Gastrocnemius medialis (tissue), 4 donors: Measurements from ENCODE around the gene KDM2B. TPM values are rescaled to one million over a fixed set of nuclear protein-coding genes. Genes with fewer than 3 reads are reported as not detected.

Experiments used
- ATAC-seq, 2 donors: fragments of 150-250 bp; one replicate each; pipeline ENCODE4 v1.9.1; 2016
- DNase-seq, 2 donors: peaks; one replicate each; pipeline ENCODE4 v3.0.0-alpha.2; 2019
- H3K27ac ChIP-seq, 4 donors: fragments of 200-600 bp; sonication (generic); 1 replicate in 1 of 4; 2 replicates in 3 of 4; pipeline ENCODE4 v1.5.1; 2016 to 2018; ENCODE audit warnings: mild to moderate bottlenecking in 2 of 4, moderate library complexity in 1 of 4
- H3K27me3 ChIP-seq, 3 donors: fragments of 200-600 bp; sonication (generic) in 2 of 3; 1 replicate in 1 of 3; 2 replicates in 2 of 3; pipeline versions ENCODE4 v1.5.1 to v1.6.0; 2016 to 2019; ENCODE audit warnings: mild to moderate bottlenecking in 1 of 3, moderate library complexity in 1 of 3
- H3K36me3 ChIP-seq, 2 donors: fragments of 200-600 bp; sonication (generic) in 1 of 2; one replicate each; pipeline ENCODE4 v1.5.1; 2017 to 2018
- H3K4me1 ChIP-seq, 2 donors: fragments of 200-600 bp; sonication (generic) in 1 of 2; one replicate each; pipeline ENCODE4 v1.5.1; 2016 to 2017; ENCODE audit warnings: mild to moderate bottlenecking in 2 of 2
- H3K4me3 ChIP-seq, 4 donors: fragments of 200-600 bp; sonication (generic) in 3 of 4; 1 replicate in 1 of 4; 2 replicates in 3 of 4; pipeline ENCODE4 v1.5.1; 2016 to 2019; ENCODE audit warnings: mild to moderate bottlenecking in 2 of 4
- H3K9me3 ChIP-seq, 3 donors: fragments of 200-600 bp; sonication (generic) in 2 of 3; 1 replicate in 1 of 3; 2 replicates in 2 of 3; pipeline ENCODE4 v1.5.1; 2016 to 2019
- CTCF ChIP-seq, 5 experiments: fragments of 450-650 bp in 3 of 5; fragments of 200-600 bp in 2 of 5; sonication (generic) in 2 of 5; IDR thresholded peaks in 4 of 5; conservative IDR thresholded peaks in 1 of 5; 1 replicate in 4 of 5; 2 replicates in 1 of 5; pipeline ENCODE4 v1.5.1; 2016 to 2019; ENCODE audit warnings: antibody characterized with exemption in 5 of 5, mild to moderate bottlenecking in 3 of 5, moderate library complexity in 3 of 5
- POLR2A ChIP-seq, 2 donors: fragments of 450-650 bp; IDR thresholded peaks; one replicate each; pipeline ENCODE4 v1.6.1; 2017; ENCODE audit warnings: antibody characterized with exemption in 2 of 2, mild to moderate bottlenecking in 2 of 2, moderate library complexity in 2 of 2
- in situ Hi-C, 4 donors: fragments of 200-750 bp; cut with MboI; loops; one replicate each; pipeline versions ENCODE4 v1.15.0 to v1.8.0; 2017; ENCODE audit warnings: low sequenced_read_pairs in 4 of 4
- intact Hi-C: fragments of 100-400 bp; cut with DNase I; formaldehyde crosslinking; loops from one replicate; pipeline ENCODE4 v1.15.1; 2023; ENCODE audit warnings: low total_unique reads
- total RNA-seq, 4 donors: library from RNA; depleted of rRNA; stranded (reverse); fragments of >200 nt; gene quantifications; one replicate each; pipeline versions ENCODE4 v1.1.0 to v1.2.3, GENCODE V29; 2016

KDM2B gene
- total RNA-seq, 4 donors from 2014 or later, result 4.8 to 9.4 (median 8.3) TPM

DNA sequence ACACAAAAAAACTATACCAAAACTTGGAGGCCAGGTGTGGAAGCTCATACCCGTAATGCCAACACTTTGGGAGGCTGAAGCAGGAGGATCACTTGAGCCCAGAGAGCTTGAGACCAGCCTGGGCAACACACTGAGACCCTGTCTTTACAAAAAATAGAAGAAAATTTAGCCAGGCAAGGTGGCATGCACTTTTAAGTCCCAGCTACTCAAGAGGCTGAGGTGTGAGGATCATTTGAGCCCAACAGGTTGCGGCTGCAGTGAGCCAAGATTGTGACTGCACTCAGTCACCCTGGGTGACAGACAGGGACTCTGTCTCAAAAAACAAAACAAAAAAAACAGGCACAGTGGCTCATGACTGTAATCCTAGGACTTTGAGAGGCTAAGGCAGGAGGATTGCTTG, 105.5 kb downstream of the KDM2B start:
- ATAC-seq, result no peak
- DNase-seq, result no peak

GRCh38 chr12:121472150-121472905, 108.5 kb downstream of the KDM2B start:
- TF ChIP-seq POLR2A (IDR thresholded peaks at IDR 0.05), result no peak
- TF ChIP-seq CTCF (IDR thresholded peaks at IDR 0.05 in 4 of 5, conservative IDR thresholded peaks at IDR 0.05 in 1 of 5), result no peak
- no peak overlapping the region for H3K27ac ChIP-seq
- peaks cover 6 to 13% of the 10 kb centered on the region in 2 donors for H3K4me1 ChIP-seq
- no peaks in the 10 kb centered on the region for H3K9me3 ChIP-seq
- ATAC-seq, result no peak
- DNase-seq, result no peak
- H3K27me3 ChIP-seq, result no peaks in the 10 kb centered on the region
- intact Hi-C loops (no loop called here), in situ Hi-C loops (no loop called here)
- no peaks in the 10 kb centered on the region for H3K36me3 ChIP-seq
- H3K4me3 ChIP-seq, result no peak overlapping the region

More for the DNA sequence above, 105.5 kb downstream of the KDM2B start:
- H3K27ac ChIP-seq, result no peak overlapping the region
- no peaks in the 10 kb centered on the region for H3K36me3 ChIP-seq
- no peaks in the 10 kb centered on the region for H3K27me3 ChIP-seq
- H3K9me3 ChIP-seq, result no peaks in the 10 kb centered on the region
- no peak overlapping the region for H3K4me3 ChIP-seq
- TF ChIP-seq POLR2A (IDR thresholded peaks at IDR 0.05), result no peak
- TF ChIP-seq CTCF (IDR thresholded peaks at IDR 0.05 in 4 of 5, conservative IDR thresholded peaks at IDR 0.05 in 1 of 5), result no peak
- intact Hi-C loops (no loop called here), in situ Hi-C loops (no loop called here)
- H3K4me1 ChIP-seq, result peaks cover 0 to 5% of the 10 kb centered on the region in 2 donors

GRCh38 chr12:121470751-121471150, 110.1 kb downstream of the KDM2B start:
- no peak overlapping the region for H3K27ac ChIP-seq
- H3K4me1 ChIP-seq, result peaks cover 10 to 12% of the 10 kb centered on the region in 2 donors
- DNase-seq (no peak), ATAC-seq (no peak)
- no peaks in the 10 kb centered on the region for H3K9me3 ChIP-seq
- no peaks in the 10 kb centered on the region for H3K27me3 ChIP-seq
- TF ChIP-seq POLR2A (IDR thresholded peaks at IDR 0.05) (no peak), CTCF (IDR thresholded peaks at IDR 0.05 in 4 of 5, conservative IDR thresholded peaks at IDR 0.05 in 1 of 5) (no peak)
- H3K4me3 ChIP-seq, result no peak overlapping the region
- in situ Hi-C loops (no loop called here), intact Hi-C loops (no loop called here)
- H3K36me3 ChIP-seq, result no peaks in the 10 kb centered on the region

DNA sequence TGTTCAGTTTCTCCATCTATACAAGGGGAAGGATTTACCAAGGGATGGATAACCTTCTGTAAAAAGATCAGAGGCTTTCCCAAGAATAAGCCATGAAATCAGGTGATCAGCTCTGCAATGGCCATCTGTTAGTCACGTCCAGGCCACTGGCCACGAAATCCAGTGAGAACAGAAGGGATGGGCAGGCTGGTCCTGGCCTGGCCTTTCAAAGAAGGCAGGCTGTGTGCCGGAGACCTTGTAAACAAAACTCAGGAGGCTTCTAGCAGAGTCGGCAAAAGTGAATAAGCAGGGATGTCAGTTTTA, 112.4 kb downstream of the KDM2B start:
- DNase-seq, result no peak
- no peak overlapping the region for H3K4me3 ChIP-seq
- TF ChIP-seq POLR2A (IDR thresholded peaks at IDR 0.05) (no peak), CTCF (IDR thresholded peaks at IDR 0.05 in 4 of 5, conservative IDR thresholded peaks at IDR 0.05 in 1 of 5) (no peak)
- peak overlapping the region; percentile 14 to 46 (median 26) for H3K27ac ChIP-seq
- H3K4me1 ChIP-seq, result peaks cover 11 to 12% of the 10 kb centered on the region in 2 donors
- no peaks in the 10 kb centered on the region for H3K36me3 ChIP-seq
- no peaks in the 10 kb centered on the region for H3K9me3 ChIP-seq
- intact Hi-C loops, result no loop called here
- ATAC-seq, result no peak
- H3K27me3 ChIP-seq, result no peaks in the 10 kb centered on the region
- in situ Hi-C loops, result no loop called here
